AG04449 (cell line): Measurements from ENCODE around the gene NAT9.
A peak's percentile ranks its signal among the peaks of the same experiment; 100 is the strongest.

Source experiments
- CTCF ChIA-PET: fragments of 350-600 bp; formaldehyde crosslinking; extraction: SDS; loops from one replicate; lab custom pipeline; 2021; ENCODE audit warnings: antibody characterized with exemption; lab: Yijun Ruan, JAX
- POLR2A ChIA-PET: fragments of 400-600, 350-600 bp; formaldehyde crosslinking; extraction: SDS; loops from one replicate; lab custom pipeline; 2020; ENCODE audit warnings: antibody characterized with exemption, inconsistent platforms; lab: Yijun Ruan, JAX
- DNase-seq: peaks from one replicate; pipeline ENCODE4 v3.0.0-alpha.2; 2010; ENCODE audit warnings: low read depth, low spot score
- H3K4me3 ChIP-seq: 2 replicates; pipeline ENCODE4 v1.5.1; 2011; ENCODE audit warnings: low read depth, mild to moderate bottlenecking, control low read depth, low read length
- TF ChIP-seq, protein P1 (sequence below): IDR thresholded peaks from one replicate; pipeline ENCODE4 v1.5.1; 2011; ENCODE audit warnings: mild to moderate bottlenecking, moderate library complexity, low read length, control low read depth, inconsistent platforms; ENCODE audit not compliant: insufficient read depth; ENCODE audit errors: missing control alignments

The NAT9 gene, protein sequence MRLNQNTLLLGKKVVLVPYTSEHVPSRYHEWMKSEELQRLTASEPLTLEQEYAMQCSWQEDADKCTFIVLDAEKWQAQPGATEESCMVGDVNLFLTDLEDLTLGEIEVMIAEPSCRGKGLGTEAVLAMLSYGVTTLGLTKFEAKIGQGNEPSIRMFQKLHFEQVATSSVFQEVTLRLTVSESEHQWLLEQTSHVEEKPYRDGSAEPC

DNA sequence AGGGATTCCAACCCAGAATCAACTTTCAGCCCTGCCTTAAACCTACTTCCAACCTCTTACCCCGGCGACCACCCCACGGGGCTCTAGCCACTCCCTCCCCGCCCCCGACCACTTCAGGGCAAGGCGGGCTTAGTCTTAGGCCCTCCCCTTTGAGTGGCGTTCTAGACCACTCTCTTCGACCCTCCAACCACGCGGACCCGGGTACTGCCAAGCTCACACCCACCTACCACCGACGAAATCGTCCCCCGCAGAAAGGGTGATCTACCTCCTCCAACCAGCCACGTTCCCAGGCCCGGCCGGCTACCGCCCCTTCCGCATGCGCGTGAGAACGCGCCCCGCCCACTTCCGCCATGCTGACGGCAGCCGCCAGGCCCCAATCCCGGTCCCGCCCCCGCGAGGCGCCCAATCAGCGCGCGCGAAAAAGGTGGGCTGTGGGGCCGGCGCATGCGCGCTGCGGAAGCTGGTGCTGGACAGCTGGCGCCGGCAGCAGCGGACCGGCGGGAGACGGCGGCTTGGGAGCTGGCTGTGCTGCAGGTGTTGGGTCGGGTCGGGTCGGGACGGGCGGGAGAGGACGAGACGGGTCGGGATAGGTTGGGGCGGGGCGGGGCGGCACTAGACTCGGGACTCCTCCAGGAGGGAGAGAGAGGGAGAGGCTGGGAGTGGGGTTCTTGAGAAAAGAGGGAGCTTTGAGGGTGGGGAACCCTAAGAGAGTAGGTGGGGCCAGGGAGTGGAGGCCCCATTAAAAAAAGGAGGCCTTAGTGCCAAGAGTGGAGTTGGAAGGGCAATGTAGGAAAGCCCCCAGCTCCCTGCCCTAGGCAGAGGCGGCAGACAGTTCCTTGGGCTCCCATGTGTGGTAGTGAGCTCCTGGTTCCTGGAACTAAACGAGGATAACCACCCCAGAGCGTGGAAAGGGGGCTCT lies at the start of gene NAT9:
NAT9 (minus strand) TSS at position 302 of the 919 bp plus-strand sequence. CDS start 647 bp downstream, outside the sequence.
- TF ChIP-seq, protein P1, sequence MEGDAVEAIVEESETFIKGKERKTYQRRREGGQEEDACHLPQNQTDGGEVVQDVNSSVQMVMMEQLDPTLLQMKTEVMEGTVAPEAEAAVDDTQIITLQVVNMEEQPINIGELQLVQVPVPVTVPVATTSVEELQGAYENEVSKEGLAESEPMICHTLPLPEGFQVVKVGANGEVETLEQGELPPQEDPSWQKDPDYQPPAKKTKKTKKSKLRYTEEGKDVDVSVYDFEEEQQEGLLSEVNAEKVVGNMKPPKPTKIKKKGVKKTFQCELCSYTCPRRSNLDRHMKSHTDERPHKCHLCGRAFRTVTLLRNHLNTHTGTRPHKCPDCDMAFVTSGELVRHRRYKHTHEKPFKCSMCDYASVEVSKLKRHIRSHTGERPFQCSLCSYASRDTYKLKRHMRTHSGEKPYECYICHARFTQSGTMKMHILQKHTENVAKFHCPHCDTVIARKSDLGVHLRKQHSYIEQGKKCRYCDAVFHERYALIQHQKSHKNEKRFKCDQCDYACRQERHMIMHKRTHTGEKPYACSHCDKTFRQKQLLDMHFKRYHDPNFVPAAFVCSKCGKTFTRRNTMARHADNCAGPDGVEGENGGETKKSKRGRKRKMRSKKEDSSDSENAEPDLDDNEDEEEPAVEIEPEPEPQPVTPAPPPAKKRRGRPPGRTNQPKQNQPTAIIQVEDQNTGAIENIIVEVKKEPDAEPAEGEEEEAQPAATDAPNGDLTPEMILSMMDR: no peak
- H3K4me3 ChIP-seq: peak within 1 kb of the TSS; percentile 98
- ChIA-PET POLR2A (interaction anchor here (0.6 to 1.8 kb wide), 9 partner anchors 8 to 429 kb away, joined by 3 to 6 read pairs (median 4); partner anchors contain the start of genes FDXR and NUP85), CTCF (interaction anchor here (1.0 to 11.5 kb wide), 10 partner anchors 10 to 182 kb away, joined by 3 to 159 read pairs (median 4); no protein-coding TSS in a partner anchor)
- DNase-seq: peak; percentile 34

DNA sequence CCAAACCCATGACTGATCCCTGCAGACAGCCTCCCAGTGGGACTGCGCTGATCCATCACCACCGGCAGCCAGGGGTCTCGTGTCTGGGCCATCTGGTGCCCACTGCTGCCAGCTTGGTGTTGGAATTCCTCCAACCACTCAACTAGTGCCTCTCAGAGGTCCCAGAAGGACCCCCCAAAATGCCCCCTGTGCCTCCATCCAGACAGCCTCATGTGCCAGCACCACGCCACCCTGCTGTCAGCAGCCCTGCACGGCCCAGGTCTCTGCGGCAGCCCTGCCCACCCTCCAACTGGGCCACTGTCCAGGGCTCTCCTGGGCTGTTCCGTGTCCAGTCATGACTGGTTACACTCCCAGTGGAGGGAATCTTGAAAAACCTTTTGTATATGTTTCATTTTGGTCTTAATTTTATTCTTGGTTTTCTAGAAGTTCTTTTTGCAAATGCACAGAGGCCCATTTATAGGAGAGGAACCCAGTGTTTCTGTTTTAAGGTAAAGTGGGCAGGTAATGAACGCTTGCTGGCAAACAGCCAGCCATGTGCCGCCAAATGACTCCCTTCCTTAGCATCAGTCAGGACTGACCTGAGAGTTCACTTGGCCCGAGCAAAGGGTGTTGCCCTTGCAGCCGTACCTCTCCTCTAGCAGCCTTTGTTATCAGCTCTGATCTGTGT lies 48.9 kb upstream of the NAT9 start:
- TF ChIP-seq, protein P1: no peak
- no peak for DNase-seq
- no peak overlapping the region for H3K4me3 ChIP-seq
- ChIA-PET CTCF (interaction anchor here (1.1 kb wide), 1 partner anchor 80 kb away, joined by 4 read pairs; no protein-coding TSS in a partner anchor), POLR2A (no interaction called here)

DNA sequence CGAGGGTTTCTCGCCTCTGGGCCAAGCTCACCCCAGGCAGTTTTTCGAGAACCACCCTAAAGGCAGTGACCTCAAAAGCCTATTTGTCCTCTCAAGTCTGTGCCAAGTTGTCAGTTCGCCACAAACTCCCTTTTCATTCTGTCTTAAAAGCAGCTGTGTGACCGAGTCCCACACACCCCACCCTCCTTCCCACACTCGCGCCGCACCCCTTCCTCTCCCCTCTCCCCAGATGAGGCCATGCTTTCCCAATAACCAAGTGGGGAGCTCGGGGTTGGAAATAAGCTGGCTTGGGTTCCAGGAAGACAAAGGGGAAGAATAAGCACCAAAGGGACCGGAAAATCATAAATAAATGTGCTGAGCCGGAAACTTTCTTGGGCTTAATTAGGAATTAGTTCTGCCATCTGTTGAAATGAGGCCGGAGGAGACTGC lies 46.8 kb upstream of the NAT9 start:
- TF ChIP-seq, protein P1: no peak
- POLR2A ChIA-PET: no interaction called here
- H3K4me3 ChIP-seq: no peak overlapping the region
- DNase-seq: no peak
- CTCF ChIA-PET: interaction anchor here (1.3 to 1.8 kb wide), 2 partner anchors 32 to 42 kb away, joined by 3 to 8 read pairs; no protein-coding TSS in a partner anchor

DNA sequence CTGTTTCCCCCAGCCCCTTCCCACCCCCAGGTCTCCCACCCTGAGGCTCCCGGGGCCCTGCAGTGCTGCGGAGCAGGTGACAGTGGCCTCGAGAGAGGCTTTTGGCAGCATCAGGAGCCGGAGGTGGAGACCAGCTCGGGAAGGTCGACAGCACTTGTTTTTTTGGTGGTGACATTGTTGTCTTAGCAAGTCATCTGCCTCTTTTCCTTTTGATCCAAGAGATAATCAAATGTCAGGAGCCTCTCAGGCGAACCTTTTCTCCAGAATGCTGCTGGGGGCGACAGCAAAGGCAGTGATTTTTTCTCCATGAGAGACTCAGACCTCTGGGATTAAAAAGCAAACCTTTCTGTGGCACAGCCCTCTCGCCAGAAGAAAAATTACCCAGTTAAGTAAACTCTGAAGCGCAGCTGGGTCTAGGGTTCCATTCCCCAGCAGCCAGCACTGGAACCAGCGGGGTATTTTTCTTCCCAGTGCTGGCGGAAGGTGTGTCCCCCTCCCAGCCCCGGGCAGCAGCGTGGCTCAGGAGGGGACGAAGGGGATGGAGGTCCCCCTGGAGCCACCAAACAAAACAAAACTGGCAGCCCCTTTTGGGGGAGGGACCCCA lies 46.3 kb upstream of the NAT9 start:
- TF ChIP-seq, protein P1: no peak
- DNase-seq: no peak
- ChIA-PET POLR2A (no interaction called here), CTCF (interaction anchor here (1.3 to 1.8 kb wide), 2 partner anchors 31 to 42 kb away, joined by 3 to 8 read pairs; no protein-coding TSS in a partner anchor)
- H3K4me3 ChIP-seq: no peak overlapping the region

DNA sequence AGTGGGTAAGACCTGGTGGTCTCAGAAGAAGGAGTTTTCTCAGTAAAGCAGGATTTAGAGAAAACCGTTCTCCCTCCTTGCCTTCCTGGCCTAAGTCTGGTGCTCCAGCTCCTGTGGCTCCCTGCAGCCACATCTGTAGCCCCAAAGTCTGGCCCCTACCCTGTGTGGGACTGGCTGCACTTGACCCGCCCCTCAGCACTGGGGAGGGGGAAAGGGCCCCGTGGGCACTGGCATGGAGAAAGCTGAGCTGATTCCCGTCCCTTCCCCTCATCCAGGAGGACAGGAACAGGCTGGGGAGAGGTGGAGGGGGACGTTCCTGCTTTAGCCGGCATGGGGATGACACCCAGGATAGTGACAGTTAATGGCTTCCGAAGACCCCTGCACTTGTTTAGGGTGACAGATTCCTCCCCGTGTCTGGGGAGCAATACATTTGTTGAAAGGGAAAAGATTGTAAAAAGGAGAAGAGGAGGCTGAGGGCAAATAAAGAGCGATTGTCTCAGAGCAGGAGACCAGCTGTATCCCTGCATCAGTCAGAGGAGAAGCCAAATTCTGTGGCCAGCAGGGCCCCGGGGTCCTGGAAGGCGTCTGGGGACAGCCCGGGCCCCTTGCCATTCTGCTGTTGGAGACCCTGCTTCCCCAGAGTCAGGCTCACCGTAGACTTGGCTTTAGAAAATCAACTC lies 45.6 kb upstream of the NAT9 start:
- TF ChIP-seq, protein P1: no peak
- no peak overlapping the region for H3K4me3 ChIP-seq
- POLR2A ChIA-PET: no interaction called here
- no peak for DNase-seq
- CTCF ChIA-PET: interaction anchor here (0.7 to 4.0 kb wide), 5 partner anchors 22 to 77 kb away, joined by 3 to 27 read pairs (median 5); no protein-coding TSS in a partner anchor
